ENCODE data around the gene RTL9. TPM values are rescaled to one million over a fixed set of nuclear protein-coding genes. Genes with fewer than 3 reads are reported as not detected.

Gene RTL9
- total and polyA plus RNA-seq, 12 donors = 0.04 to 1.3 (median 0.08) TPM; not detected in 1

DNA sequence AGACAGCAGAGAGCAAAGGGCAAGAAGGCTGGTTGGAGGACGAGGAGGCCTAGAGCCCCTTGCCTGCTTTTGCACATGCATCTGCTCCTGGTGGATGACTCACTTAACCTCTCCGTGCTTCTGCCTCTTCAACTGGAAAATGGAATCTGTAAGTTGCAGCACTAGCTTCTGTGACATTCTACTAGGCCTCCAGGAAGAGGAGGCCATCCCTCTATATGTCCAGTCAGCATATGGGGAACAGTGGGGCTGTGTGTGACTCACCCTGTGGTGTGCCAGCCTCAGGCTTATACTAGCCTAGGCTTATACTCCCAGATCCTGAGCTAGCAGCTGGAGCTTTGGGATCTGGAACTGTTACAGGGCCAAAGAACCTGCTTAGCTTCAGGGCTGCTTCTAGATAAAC is 36.0 kb downstream of the RTL9 start:
- Histone ChIP-seq H3K27ac (no peak overlapping the region), H3K27me3 (peaks cover 8% of the 10 kb centered on the region), H3K4me3 (no peak overlapping the region), H3K9me3 (replicated peaks in 1 of 3) (no peaks in the 10 kb centered on the region), H3K36me3 (replicated peaks in 1 of 2) (no peaks in the 10 kb centered on the region), H3K4me1 (replicated peaks in 1 of 2) (no peaks in the 10 kb centered on the region)
- WGBS, 4 donors = 40 to 61% (median 51%) methylated on average over 2 of the region's 2 CpGs
- intact Hi-C loops (cut with DNase I) = no loop called here
- TF ChIP-seq, protein P1, sequence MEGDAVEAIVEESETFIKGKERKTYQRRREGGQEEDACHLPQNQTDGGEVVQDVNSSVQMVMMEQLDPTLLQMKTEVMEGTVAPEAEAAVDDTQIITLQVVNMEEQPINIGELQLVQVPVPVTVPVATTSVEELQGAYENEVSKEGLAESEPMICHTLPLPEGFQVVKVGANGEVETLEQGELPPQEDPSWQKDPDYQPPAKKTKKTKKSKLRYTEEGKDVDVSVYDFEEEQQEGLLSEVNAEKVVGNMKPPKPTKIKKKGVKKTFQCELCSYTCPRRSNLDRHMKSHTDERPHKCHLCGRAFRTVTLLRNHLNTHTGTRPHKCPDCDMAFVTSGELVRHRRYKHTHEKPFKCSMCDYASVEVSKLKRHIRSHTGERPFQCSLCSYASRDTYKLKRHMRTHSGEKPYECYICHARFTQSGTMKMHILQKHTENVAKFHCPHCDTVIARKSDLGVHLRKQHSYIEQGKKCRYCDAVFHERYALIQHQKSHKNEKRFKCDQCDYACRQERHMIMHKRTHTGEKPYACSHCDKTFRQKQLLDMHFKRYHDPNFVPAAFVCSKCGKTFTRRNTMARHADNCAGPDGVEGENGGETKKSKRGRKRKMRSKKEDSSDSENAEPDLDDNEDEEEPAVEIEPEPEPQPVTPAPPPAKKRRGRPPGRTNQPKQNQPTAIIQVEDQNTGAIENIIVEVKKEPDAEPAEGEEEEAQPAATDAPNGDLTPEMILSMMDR (IDR thresholded peaks at IDR 0.05) = no peak
- TF ChIP-seq POLR2A (IDR thresholded peaks at IDR 0.05) = no peak
- DNase-seq = no peak

GRCh38 chrX:110395877-110396276 is 37.2 kb downstream of the RTL9 start:
- 44 to 73% (median 57%) methylated on average over 1 of the region's 1 CpG for WGBS, 4 donors
- Histone ChIP-seq H3K4me1 (replicated peaks in 1 of 2) (no peaks in the 10 kb centered on the region), H3K27me3 (peaks cover 16% of the 10 kb centered on the region), H3K4me3 (no peak overlapping the region), H3K9me3 (replicated peaks in 1 of 3) (no peaks in the 10 kb centered on the region), H3K36me3 (replicated peaks in 1 of 2) (no peaks in the 10 kb centered on the region), H3K27ac (no peak overlapping the region)
- intact Hi-C loops (cut with DNase I) = no loop called here
- TF ChIP-seq POLR2A (IDR thresholded peaks at IDR 0.05) = no peak
- TF ChIP-seq, protein P1 (IDR thresholded peaks at IDR 0.05) = no peak
- no peak for DNase-seq

- Histone ChIP-seq H3K36me3 (replicated peaks in 1 of 2) (no peaks in the 10 kb centered on the region), H3K4me3 (no peak overlapping the region), H3K4me1 (replicated peaks in 1 of 2) (no peaks in the 10 kb centered on the region), H3K27ac (no peak overlapping the region), H3K9me3 (replicated peaks in 1 of 3) (no peaks in the 10 kb centered on the region), H3K27me3 (peaks cover 16% of the 10 kb centered on the region)
- DNase-seq = no peak
- WGBS, 4 donors = 47 to 86% (median 58%) methylated on average over 2 to 4 of the region's 4 CpGs
- intact Hi-C loops (cut with DNase I) = no loop called here
- TF ChIP-seq, protein P1 (IDR thresholded peaks at IDR 0.05) = no peak
- no peak for TF ChIP-seq POLR2A (IDR thresholded peaks at IDR 0.05)
Measured at GRCh38 chrX:110396735-110397134, 38.1 kb downstream of the RTL9 start.

DNA sequence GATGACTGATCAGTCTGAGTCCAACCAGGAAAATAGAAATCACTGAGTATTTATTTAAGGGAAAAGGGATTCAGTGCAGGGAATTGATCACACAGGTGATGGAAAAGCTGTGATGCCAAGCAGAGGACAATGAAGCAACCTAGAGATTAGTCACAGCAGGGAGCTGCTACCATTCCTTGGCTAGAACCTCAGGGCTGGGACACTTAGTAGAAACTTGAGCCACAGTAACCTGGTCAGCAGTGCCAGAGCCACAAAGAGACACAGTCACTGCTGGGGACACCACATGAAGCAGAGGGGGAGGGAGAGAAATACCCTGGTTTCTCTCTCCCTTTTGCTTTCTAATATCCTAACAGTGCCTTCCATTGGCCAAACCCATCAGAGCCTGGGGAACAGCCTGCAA is 38.7 kb downstream of the RTL9 start:
- Histone ChIP-seq H3K9me3 (replicated peaks in 1 of 3) (no peaks in the 10 kb centered on the region), H3K27me3 (peaks cover 16% of the 10 kb centered on the region), H3K27ac (no peak overlapping the region), H3K4me1 (replicated peaks in 1 of 2) (no peaks in the 10 kb centered on the region), H3K36me3 (replicated peaks in 1 of 2) (no peaks in the 10 kb centered on the region), H3K4me3 (no peak overlapping the region)
- DNase-seq = no peak
- intact Hi-C loops (cut with DNase I) = no loop called here
- TF ChIP-seq, protein P1 (IDR thresholded peaks at IDR 0.05) = no peak
- TF ChIP-seq POLR2A (IDR thresholded peaks at IDR 0.05) = no peak

All from adrenal gland (tissue), 12 donors.